OCI-LY1 (cell line): Measurements from ENCODE around the gene PNMT.

Source experiments
- H2AFZ ChIP-seq: fragments of 200-600 bp; sonication (generic), shearing (Covaris generic); 2 replicates; pipeline ENCODE4 v1.6.0; 2014; ENCODE audit warnings: antibody characterized with exemption, mild to moderate bottlenecking, low read length
- H3F3A ChIP-seq: fragments of 200-600 bp; sonication (generic), shearing (Covaris generic); 2 replicates; pipeline ENCODE4 v1.6.0; 2014; ENCODE audit warnings: mild to moderate bottlenecking, antibody characterized with exemption, low read length, moderate library complexity; ENCODE audit not compliant: insufficient read depth
- H3K27ac ChIP-seq: fragments of 200-600 bp; sonication (generic); 2 replicates; pipeline ENCODE4 v1.5.1; 2014; ENCODE audit warnings: low read length, mixed run types, mild to moderate bottlenecking, low read depth; ENCODE audit not compliant: poor library complexity, severe bottlenecking
- H3K27me3 ChIP-seq: fragments of 200-600 bp; sonication (generic); 2 replicates; pipeline ENCODE4 v1.6.0; 2014; ENCODE audit warnings: antibody characterized with exemption, mild to moderate bottlenecking, low read length, moderate library complexity; ENCODE audit not compliant: insufficient read depth
- H3K36me3 ChIP-seq: fragments of 200-600 bp; sonication (generic); 2 replicates; pipeline ENCODE4 v1.6.1; 2014; ENCODE audit warnings: mild to moderate bottlenecking, antibody characterized with exemption, low read length, moderate library complexity, mixed read lengths; ENCODE audit not compliant: insufficient read depth
- H3K4me1 ChIP-seq: fragments of 200-600 bp; sonication (generic); 2 replicates; pipeline ENCODE4 v1.5.1; 2014; ENCODE audit warnings: mild to moderate bottlenecking, low read length, moderate library complexity; ENCODE audit not compliant: insufficient read depth, severe bottlenecking
- H3K4me2 ChIP-seq: fragments of 200-600 bp; sonication (generic), shearing (Covaris generic); 2 replicates; pipeline ENCODE4 v1.6.1; 2014; ENCODE audit warnings: low read length
- H3K4me3 ChIP-seq: fragments of 200-600 bp; sonication (generic); 2 replicates; pipeline ENCODE4 v1.5.1; 2014; ENCODE audit warnings: low read length, low read depth, mild to moderate bottlenecking, mixed read lengths; ENCODE audit not compliant: poor library complexity, severe bottlenecking
- H3K79me2 ChIP-seq: fragments of 200-600 bp; shearing (Covaris generic); 2 replicates; pipeline ENCODE4 v1.6.1; 2016; ENCODE audit warnings: mixed run types, low read length, mixed read lengths; ENCODE audit not compliant: insufficient read depth
- H3K9ac ChIP-seq: fragments of 200-600 bp; sonication (generic), shearing (Covaris generic); 2 replicates; pipeline ENCODE4 v1.6.1; 2014; ENCODE audit warnings: mild to moderate bottlenecking, low read length, mixed read lengths
- H3K9me2 ChIP-seq: fragments of 200-600 bp; sonication (generic), shearing (Covaris generic); 2 replicates; pipeline ENCODE4 v1.6.1; 2014; ENCODE audit warnings: low read depth, mild to moderate bottlenecking, low read length, mixed read lengths
- H3K9me3 ChIP-seq: fragments of 200-600 bp; shearing (Covaris generic); 2 replicates; pipeline ENCODE4 v1.6.1; 2014; ENCODE audit warnings: low read length, mixed read lengths
- H4K20me1 ChIP-seq: fragments of 200-600 bp; sonication (generic), shearing (Covaris generic); 2 replicates; pipeline ENCODE4 v1.6.0; 2016; ENCODE audit warnings: mild to moderate bottlenecking, low read length; ENCODE audit not compliant: insufficient read depth
- EZH2 ChIP-seq: fragments of 200-600 bp; sonication (generic), shearing (Covaris generic); IDR thresholded peaks from 2 replicates; pipeline ENCODE4 v1.8.0; 2017; ENCODE audit warnings: borderline replicate concordance, mixed run types, mild to moderate bottlenecking, antibody characterized with exemption, low read length, moderate library complexity, mixed read lengths
- TF ChIP-seq, protein P1 (sequence below): fragments of 200-600 bp; sonication (generic), shearing (Covaris generic); IDR thresholded peaks from 2 replicates; pipeline ENCODE4 v1.5.1; 2017; ENCODE audit warnings: mild to moderate bottlenecking, antibody characterized with exemption, low read length, moderate library complexity, mixed read lengths

The PNMT gene

DNA sequence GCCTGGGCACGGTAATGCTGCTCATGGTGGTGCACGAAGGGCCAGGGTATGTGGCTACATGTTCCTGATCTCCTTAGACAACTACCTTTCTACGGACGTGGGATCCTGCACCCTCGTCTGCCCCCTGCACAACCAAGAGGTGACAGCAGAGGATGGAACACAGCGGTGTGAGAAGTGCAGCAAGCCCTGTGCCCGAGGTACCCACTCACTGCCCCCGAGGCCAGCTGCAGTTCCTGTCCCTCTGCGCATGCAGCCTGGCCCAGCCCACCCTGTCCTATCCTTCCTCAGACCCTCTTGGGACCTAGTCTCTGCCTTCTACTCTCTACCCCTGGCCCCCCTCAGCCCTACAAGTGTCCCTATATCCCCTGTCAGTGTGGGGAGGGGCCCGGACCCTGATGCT, 43.6 kb downstream of the PNMT start:
- H2AFZ ChIP-seq: no peak overlapping the region
- H3K9me2 ChIP-seq: no peaks in the 10 kb centered on the region
- no peaks in the 10 kb centered on the region for H3F3A ChIP-seq
- no peaks in the 10 kb centered on the region for H3K36me3 ChIP-seq
- H3K4me1 ChIP-seq: no peaks in the 10 kb centered on the region
- no peak overlapping the region for H3K9ac ChIP-seq
- H4K20me1 ChIP-seq: no peaks in the 10 kb centered on the region
- no peak overlapping the region for H3K4me3 ChIP-seq
- H3K9me3 ChIP-seq: no peaks in the 10 kb centered on the region
- TF ChIP-seq EZH2: no peak
- TF ChIP-seq, protein P1, sequence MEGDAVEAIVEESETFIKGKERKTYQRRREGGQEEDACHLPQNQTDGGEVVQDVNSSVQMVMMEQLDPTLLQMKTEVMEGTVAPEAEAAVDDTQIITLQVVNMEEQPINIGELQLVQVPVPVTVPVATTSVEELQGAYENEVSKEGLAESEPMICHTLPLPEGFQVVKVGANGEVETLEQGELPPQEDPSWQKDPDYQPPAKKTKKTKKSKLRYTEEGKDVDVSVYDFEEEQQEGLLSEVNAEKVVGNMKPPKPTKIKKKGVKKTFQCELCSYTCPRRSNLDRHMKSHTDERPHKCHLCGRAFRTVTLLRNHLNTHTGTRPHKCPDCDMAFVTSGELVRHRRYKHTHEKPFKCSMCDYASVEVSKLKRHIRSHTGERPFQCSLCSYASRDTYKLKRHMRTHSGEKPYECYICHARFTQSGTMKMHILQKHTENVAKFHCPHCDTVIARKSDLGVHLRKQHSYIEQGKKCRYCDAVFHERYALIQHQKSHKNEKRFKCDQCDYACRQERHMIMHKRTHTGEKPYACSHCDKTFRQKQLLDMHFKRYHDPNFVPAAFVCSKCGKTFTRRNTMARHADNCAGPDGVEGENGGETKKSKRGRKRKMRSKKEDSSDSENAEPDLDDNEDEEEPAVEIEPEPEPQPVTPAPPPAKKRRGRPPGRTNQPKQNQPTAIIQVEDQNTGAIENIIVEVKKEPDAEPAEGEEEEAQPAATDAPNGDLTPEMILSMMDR: no peak
- H3K4me2 ChIP-seq: no peak overlapping the region
- H3K27ac ChIP-seq: no peak overlapping the region
- H3K27me3 ChIP-seq: no peaks in the 10 kb centered on the region
- H3K79me2 ChIP-seq: no peaks in the 10 kb centered on the region

DNA sequence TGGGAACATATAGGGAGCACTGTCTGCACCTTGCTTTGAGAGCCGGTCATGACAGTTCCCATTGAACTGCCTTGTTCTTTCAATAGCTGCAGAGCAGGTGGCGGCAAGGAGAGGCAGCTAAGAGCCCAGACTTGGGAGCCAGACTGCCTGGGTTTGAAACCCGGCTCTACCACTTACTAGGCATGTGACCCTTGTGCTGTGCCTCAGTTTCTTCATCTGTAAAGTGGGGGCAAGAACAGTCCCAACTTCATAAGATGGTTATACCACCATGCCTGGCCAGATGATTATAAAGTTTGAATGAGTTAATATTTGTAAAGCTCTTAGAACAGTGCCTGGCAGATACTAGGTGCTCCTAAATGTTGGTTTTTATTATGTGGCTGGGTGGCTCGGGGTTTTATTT, 46.0 kb downstream of the PNMT start:
- H2AFZ ChIP-seq: no peak overlapping the region
- no peaks in the 10 kb centered on the region for H4K20me1 ChIP-seq
- no peaks in the 10 kb centered on the region for H3K4me1 ChIP-seq
- no peak overlapping the region for H3K27ac ChIP-seq
- H3F3A ChIP-seq: no peaks in the 10 kb centered on the region
- no peak overlapping the region for H3K4me2 ChIP-seq
- no peaks in the 10 kb centered on the region for H3K27me3 ChIP-seq
- no peak overlapping the region for H3K9ac ChIP-seq
- no peaks in the 10 kb centered on the region for H3K36me3 ChIP-seq
- no peak overlapping the region for H3K4me3 ChIP-seq
- no peaks in the 10 kb centered on the region for H3K79me2 ChIP-seq
- TF ChIP-seq, protein P1: no peak
- no peak for TF ChIP-seq EZH2
- H3K9me3 ChIP-seq: no peaks in the 10 kb centered on the region
- no peaks in the 10 kb centered on the region for H3K9me2 ChIP-seq

DNA sequence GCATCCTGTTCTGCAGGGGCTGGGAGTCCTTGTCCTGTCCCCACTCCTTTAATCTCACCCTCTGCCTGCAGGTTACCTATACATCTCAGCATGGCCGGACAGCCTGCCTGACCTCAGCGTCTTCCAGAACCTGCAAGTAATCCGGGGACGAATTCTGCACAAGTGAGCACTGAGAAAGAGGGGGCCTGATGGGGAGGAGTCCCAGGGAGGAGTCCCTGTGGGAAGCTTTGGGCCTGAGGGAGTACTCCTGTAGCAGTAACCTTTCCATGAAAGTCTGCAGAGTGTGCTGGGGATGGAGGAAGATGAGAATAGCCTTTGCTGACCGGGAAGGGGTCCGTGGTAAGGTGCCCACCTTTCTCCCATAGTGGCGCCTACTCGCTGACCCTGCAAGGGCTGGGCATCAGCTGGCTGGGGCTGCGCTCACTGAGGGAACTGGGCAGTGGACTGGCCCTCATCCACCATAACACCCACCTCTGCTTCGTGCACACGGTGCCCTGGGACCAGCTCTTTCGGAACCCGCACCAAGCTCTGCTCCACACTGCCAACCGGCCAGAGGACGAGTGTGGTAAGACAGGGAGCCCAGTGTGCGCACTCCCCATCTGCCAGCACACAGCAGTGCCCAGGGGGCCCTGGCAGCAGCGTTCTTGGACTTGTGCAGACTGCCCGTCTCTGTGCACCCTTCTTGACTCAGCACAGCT, 47.3 kb downstream of the PNMT start:
- Histone ChIP-seq H3K9me2 (no peaks in the 10 kb centered on the region), H3K9me3 (no peaks in the 10 kb centered on the region), H2AFZ (no peak overlapping the region), H3K4me1 (no peaks in the 10 kb centered on the region), H3K4me2 (no peak overlapping the region), H3K36me3 (no peaks in the 10 kb centered on the region), H3K79me2 (no peaks in the 10 kb centered on the region), H3F3A (no peaks in the 10 kb centered on the region), H4K20me1 (no peaks in the 10 kb centered on the region), H3K27me3 (no peaks in the 10 kb centered on the region), H3K4me3 (no peak overlapping the region), H3K27ac (no peak overlapping the region), H3K9ac (no peak overlapping the region)
- TF ChIP-seq, protein P1: no peak
- no peak for TF ChIP-seq EZH2
